ENCODE data around the gene TMEM9B.

- no peak for TF ChIP-seq FOXM1 (IDR thresholded peaks at IDR 0.05; ENCODE audit: borderline replicate concordance, low read depth)
- TF ChIP-seq EP300 (IDR thresholded peaks at IDR 0.05; ENCODE audit: borderline replicate concordance): no peak
- no peak for TF ChIP-seq ZBTB7A (IDR thresholded peaks at IDR 0.05; ENCODE audit: low read depth)
- TF ChIP-seq NFIC (IDR thresholded peaks at IDR 0.05): no peak
- TF ChIP-seq RAD21 (IDR thresholded peaks at IDR 0.05; ENCODE audit: low read depth): peak; percentile 84
- TF ChIP-seq CEBPB (IDR thresholded peaks at IDR 0.05): no peak
- no peak for TF ChIP-seq YY1 (IDR thresholded peaks at IDR 0.05; ENCODE audit: low read depth)
- TF ChIP-seq CREB1 (IDR thresholded peaks at IDR 0.05; ENCODE audit: low read depth): no peak
- TF ChIP-seq REST (IDR thresholded peaks at IDR 0.05; ENCODE audit: low read depth): no peak
- TF ChIP-seq MAX (IDR thresholded peaks at IDR 0.05): no peak
Observed at GRCh38 chr11:8913961-8914660, 50.1 kb downstream of the TMEM9B start.

Data from Ishikawa (cell line).